Measurements from ENCODE around the gene NDUFB10. TPM values are rescaled to one million over a fixed set of nuclear protein-coding genes. Genes with fewer than 3 reads are reported as not detected.

NDUFB10 gene
- total RNA-seq, 2 donors from 2014 or later, result 172 to 333 TPM

DNA sequence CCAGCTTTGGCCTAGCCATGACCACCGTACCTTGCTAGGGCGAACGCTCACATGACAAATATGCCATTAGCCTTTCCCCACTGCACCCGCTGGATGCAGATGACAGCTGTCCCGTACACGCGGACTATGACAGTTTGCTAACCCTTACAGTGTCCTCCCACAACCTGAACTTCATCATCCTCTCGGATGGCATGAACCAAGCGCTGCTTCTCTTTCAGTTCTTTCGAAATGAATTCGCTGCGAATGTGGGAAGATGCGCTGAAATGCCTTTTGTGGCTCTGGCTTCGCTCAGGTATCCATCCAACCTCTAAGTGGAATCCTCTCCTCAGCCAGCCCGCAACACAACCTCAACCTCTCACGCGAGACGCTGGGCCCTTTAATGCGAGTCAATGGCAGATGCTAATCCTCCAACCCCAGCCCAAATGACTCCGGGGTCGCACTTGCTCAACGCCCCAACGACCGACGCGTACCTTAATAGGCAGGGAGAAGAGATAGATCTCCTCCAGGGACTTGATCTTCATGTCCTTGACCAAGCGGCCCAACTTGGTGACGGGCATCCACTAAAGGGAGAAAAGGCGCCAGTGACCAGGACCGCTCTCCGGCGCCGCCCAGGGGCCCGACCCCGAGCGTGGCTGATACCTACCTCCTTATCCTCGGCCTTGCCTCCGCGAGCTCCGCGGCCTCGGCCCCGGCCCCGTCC, 4.6 kb downstream of the NDUFB10 start:
- WGBS, result 7% methylated on average over 44 of the region's 44 CpGs
- peaks cover 8% of the 10 kb centered on the region for H3K4me1 ChIP-seq (replicated peaks)

DNA sequence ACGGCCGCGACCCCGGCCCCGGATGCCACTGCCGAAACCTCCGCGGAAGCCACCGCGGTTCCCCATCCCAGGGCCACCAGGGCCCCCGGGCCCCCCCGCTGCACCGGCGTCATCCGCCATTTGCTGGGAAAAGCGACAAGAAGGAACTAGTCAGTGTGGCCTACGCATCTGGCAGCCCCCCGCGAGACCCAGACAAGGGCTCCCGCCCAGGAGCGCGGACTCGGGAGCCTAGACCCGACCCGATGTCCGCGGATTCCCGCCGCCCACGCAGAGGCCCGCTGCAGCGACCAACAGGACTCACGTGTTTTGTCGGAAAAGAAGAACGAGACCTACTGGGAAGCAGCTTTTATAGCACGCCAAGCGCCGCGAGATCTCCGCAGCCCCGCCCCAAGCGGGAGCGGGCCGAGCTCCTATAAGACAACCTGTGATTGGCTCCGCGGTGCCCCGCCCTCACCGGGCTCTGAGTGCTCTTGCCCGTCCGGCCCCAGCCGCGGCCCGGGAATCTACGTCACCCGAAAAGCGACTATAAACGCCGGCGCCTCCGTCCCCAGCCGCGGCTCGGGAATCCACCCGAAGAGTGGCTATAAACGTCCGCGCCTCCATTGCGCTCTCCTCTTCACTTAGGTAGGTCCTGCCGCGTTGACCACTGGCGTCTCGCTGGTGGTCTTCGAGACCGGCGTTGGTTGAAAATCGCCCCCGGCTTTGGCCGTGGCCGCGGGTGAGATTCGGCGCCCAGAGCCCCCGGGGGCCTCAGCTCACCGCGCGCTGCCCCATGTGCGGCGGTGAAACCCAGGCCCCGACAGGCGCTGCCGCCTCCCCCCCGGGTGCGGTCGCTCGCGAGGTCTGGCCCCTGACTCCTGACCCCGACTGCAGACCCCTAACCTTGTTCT, 5.4 kb downstream of the NDUFB10 start, which contains the start of gene RPS2:
Gene RPS2 (minus strand): TSS at position 321 of the 890 bp plus-strand sequence. CDS start 201 bp downstream, at position 120.
- TF ChIP-seq, protein P1, sequence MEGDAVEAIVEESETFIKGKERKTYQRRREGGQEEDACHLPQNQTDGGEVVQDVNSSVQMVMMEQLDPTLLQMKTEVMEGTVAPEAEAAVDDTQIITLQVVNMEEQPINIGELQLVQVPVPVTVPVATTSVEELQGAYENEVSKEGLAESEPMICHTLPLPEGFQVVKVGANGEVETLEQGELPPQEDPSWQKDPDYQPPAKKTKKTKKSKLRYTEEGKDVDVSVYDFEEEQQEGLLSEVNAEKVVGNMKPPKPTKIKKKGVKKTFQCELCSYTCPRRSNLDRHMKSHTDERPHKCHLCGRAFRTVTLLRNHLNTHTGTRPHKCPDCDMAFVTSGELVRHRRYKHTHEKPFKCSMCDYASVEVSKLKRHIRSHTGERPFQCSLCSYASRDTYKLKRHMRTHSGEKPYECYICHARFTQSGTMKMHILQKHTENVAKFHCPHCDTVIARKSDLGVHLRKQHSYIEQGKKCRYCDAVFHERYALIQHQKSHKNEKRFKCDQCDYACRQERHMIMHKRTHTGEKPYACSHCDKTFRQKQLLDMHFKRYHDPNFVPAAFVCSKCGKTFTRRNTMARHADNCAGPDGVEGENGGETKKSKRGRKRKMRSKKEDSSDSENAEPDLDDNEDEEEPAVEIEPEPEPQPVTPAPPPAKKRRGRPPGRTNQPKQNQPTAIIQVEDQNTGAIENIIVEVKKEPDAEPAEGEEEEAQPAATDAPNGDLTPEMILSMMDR (IDR thresholded peaks at IDR 0.05), result peak in 2 of 4 experiments; percentile 4 to 38
- TF ChIP-seq POLR2AphosphoS5 (IDR thresholded peaks at IDR 0.05) (peak; percentile 97), POLR2A (IDR thresholded peaks at IDR 0.05) (peak; percentile 74)
- under 1% methylated on average over 84 of the region's 97 CpGs for WGBS
- intact Hi-C loops (cut with DNase I), result no loop called here
- H3K36me3 ChIP-seq, result no peaks in the 10 kb centered on the region
- DNase-seq (ENCODE audit: low spot score), result peak; percentile 100
- H3K27me3 ChIP-seq (replicated peaks; ENCODE audit: insufficient read depth), result no peaks in the 10 kb centered on the region
- no peaks in the 10 kb centered on the region for H3K9me3 ChIP-seq
- peaks cover 8% of the 10 kb centered on the region for H3K4me1 ChIP-seq (replicated peaks)
- peak within 1 kb of the TSS; percentile 86 to 99 for H3K4me3 ChIP-seq
- H3K27ac ChIP-seq, result peak within 1 kb of the TSS; percentile 85 to 95

More for the DNA sequence above, 4.6 kb downstream of the NDUFB10 start:
- Histone ChIP-seq H3K27me3 (replicated peaks; ENCODE audit: insufficient read depth) (no peaks in the 10 kb centered on the region), H3K9me3 (no peaks in the 10 kb centered on the region), H3K4me3 (peak overlapping the region; percentile 86 to 99), H3K36me3 (no peaks in the 10 kb centered on the region), H3K27ac (peak overlapping the region; percentile 85 to 95)
- intact Hi-C loops (cut with DNase I), result no loop called here
- DNase-seq (ENCODE audit: low spot score), result no peak
- TF ChIP-seq POLR2A (IDR thresholded peaks at IDR 0.05) (no peak), POLR2AphosphoS5 (IDR thresholded peaks at IDR 0.05) (no peak)
- TF ChIP-seq, protein P1 (IDR thresholded peaks at IDR 0.05), result no peak

DNA sequence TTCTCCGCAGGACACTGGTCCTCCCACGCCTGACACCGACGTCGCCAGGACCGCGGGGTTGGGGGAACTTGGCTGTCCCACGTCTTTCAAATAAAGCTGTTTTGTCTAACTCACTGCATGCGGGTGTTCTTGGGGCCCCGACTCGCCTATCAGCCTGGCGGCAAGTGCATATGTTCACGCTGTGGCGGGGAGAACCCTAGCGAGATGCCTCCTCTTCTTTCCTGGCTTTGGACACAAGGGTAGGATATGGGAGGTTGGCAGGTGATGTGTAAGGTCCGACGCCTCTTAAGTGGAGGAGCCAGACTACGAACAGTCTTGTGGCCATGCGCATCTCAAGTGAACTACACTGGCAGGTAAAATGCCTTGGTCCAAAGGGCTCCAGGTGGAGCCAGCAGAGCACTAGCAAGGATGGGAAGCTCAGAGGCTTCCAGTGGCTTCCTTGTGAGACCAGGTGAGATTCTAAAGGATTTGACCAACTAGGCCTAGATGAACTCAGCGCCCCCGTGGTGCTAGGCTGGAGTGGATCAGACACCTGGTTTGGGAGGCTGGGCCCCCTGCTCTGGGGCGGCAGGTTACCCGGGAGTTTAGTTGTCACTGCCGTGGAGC, 6.2 kb downstream of the NDUFB10 start:
- intact Hi-C loops (cut with DNase I), result no loop called here
- Histone ChIP-seq H3K36me3 (no peaks in the 10 kb centered on the region), H3K9me3 (no peaks in the 10 kb centered on the region), H3K27ac (peak overlapping the region; percentile 85 to 95), H3K27me3 (replicated peaks; ENCODE audit: insufficient read depth) (no peaks in the 10 kb centered on the region), H3K4me3 (peak overlapping the region; percentile 86 to 99), H3K4me1 (replicated peaks) (peaks cover 8% of the 10 kb centered on the region)
- TF ChIP-seq POLR2A (IDR thresholded peaks at IDR 0.05), result no peak
- TF ChIP-seq, protein P1 (IDR thresholded peaks at IDR 0.05), result no peak
- TF ChIP-seq POLR2AphosphoS5 (IDR thresholded peaks at IDR 0.05), result no peak
- 16% methylated on average over 23 of the region's 24 CpGs for WGBS
- DNase-seq (ENCODE audit: low spot score), result no peak

DNA sequence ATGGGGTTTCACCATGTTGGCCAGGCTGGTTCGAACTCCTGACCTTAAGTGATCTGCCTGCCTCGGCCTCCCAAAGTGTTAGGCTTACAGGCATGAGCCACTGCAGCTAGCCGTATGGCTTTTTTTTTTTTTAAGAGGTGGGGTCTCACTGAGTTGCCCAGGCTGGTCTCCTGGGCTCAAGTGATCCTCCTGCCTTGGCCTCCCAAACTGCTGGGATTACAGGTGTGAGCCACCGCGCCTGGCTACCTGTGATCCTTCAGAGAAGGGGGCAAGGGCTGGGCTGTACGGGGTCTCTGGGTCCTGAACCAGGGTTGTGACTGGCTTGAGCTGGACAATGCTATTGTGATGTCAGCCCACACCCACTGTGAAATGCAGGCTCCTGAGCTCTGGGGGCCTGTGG, 7.1 kb downstream of the NDUFB10 start, which contains the start of gene RNF151:
Gene RNF151 (plus strand): TSS at position 397 of the 400 bp plus-strand sequence. CDS start 26 bp downstream, outside the sequence.
- peak within 1 kb of the TSS; percentile 86 to 99 for H3K4me3 ChIP-seq
- no peaks in the 10 kb centered on the region for H3K9me3 ChIP-seq
- peaks cover 8% of the 10 kb centered on the region for H3K4me1 ChIP-seq (replicated peaks)
- H3K36me3 ChIP-seq, result no peaks in the 10 kb centered on the region
- WGBS, result 94% methylated on average over 6 of the region's 6 CpGs
- no peak for DNase-seq (ENCODE audit: low spot score)
- H3K27ac ChIP-seq, result peak within 1 kb of the TSS in 1 of 2 donors; percentile 85
- TF ChIP-seq, protein P1 (IDR thresholded peaks at IDR 0.05), result no peak
- intact Hi-C loops (cut with DNase I), result no loop called here
- no peaks in the 10 kb centered on the region for H3K27me3 ChIP-seq (replicated peaks; ENCODE audit: insufficient read depth)
